Esophagus muscularis mucosa (tissue), 3 donors: ENCODE measurements around the gene SLC10A7.

Experiments
- POLR2AphosphoS5 ChIP-seq, 2 donors: sonication (generic); formaldehyde crosslinking; IDR thresholded peaks; one replicate each; pipeline ENCODE4 v1.6.1; 2017; ENCODE audit warnings: antibody characterized with exemption in 2 of 2
- TF ChIP-seq, protein P1 (sequence below), 3 experiments: fragments of 200-600 bp in 2 of 3; fragments of 450-650 bp in 1 of 3; sonication (generic) in 2 of 3; IDR thresholded peaks; one replicate each; pipeline ENCODE4 v1.5.1; 2017 to 2019; ENCODE audit warnings: antibody characterized with exemption in 3 of 3, mild to moderate bottlenecking in 2 of 3, moderate library complexity in 1 of 3

DNA sequence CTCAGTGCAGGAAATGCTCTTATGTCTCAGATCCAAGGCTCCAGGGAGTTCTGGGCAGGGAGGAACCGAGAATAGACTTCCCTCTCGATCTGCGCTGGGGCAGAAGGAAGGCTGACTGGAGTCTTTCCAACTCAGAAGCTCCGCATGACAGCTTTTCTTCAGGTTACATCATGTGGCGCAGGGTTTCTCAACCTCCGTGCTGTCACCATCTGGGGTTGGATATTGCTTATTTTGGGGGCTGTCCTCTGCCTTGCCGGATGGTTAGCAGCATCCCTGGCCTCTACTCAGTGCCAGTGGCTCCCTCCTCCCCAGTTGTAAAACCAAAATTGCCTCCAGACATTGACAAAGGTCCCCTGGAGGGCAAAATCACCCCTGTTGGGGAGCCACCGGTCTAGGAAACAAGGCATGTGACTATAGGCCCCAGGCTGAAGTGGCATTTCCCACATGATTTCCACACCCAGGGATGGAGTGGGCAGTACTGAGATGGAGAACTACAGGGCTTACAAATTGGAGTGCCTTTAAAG is 286.0 kb downstream of the SLC10A7 start:
- TF ChIP-seq, protein P1, sequence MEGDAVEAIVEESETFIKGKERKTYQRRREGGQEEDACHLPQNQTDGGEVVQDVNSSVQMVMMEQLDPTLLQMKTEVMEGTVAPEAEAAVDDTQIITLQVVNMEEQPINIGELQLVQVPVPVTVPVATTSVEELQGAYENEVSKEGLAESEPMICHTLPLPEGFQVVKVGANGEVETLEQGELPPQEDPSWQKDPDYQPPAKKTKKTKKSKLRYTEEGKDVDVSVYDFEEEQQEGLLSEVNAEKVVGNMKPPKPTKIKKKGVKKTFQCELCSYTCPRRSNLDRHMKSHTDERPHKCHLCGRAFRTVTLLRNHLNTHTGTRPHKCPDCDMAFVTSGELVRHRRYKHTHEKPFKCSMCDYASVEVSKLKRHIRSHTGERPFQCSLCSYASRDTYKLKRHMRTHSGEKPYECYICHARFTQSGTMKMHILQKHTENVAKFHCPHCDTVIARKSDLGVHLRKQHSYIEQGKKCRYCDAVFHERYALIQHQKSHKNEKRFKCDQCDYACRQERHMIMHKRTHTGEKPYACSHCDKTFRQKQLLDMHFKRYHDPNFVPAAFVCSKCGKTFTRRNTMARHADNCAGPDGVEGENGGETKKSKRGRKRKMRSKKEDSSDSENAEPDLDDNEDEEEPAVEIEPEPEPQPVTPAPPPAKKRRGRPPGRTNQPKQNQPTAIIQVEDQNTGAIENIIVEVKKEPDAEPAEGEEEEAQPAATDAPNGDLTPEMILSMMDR (IDR thresholded peaks at IDR 0.05) = no peak
- TF ChIP-seq POLR2AphosphoS5 (IDR thresholded peaks at IDR 0.05) = no peak
